ENCODE results near the gene ANKH.

Gene ANKH

GRCh38 chr5:14760548-14761002 is 111.0 kb downstream of the ANKH start:
- no peak for DNase-seq (ENCODE audit: low read depth in 2 of 2)

- no peak for DNase-seq (ENCODE audit: low read depth in 2 of 2)
These were observed 111.6 kb downstream of the ANKH start for GRCh38 chr5:14759744-14760547.

GRCh38 chr5:14757850-14758249 is 113.7 kb downstream of the ANKH start:
- DNase-seq (ENCODE audit: low read depth in 2 of 2), result no peak

GRCh38 chr5:14756478-14756877 is 115.1 kb downstream of the ANKH start:
- no peak for DNase-seq (ENCODE audit: low read depth in 2 of 2)

GRCh38 chr5:14753947-14754346 is 117.6 kb downstream of the ANKH start:
- no peak for DNase-seq (ENCODE audit: low read depth in 2 of 2)

- no peak for DNase-seq (ENCODE audit: low read depth in 2 of 2)
These were observed 118.3 kb downstream of the ANKH start for GRCh38 chr5:14753292-14753691.

- no peak for DNase-seq (ENCODE audit: low read depth in 2 of 2)
These were observed 119.0 kb downstream of the ANKH start for GRCh38 chr5:14752497-14753071.

- DNase-seq (ENCODE audit: low read depth in 2 of 2), result no peak
These were observed 120.9 kb downstream of the ANKH start for GRCh38 chr5:14750712-14751111.

- no peak for DNase-seq (ENCODE audit: low read depth in 2 of 2)
These were observed 121.9 kb downstream of the ANKH start for GRCh38 chr5:14749579-14750101.

GRCh38 chr5:14748180-14748900 is 123.2 kb downstream of the ANKH start:
- DNase-seq (ENCODE audit: low read depth in 2 of 2), result no peak

GRCh38 chr5:14745753-14746152 is 125.8 kb downstream of the ANKH start:
- peak in 1 of 2 donors; percentile 23 for DNase-seq (ENCODE audit: low read depth in 2 of 2)

GRCh38 chr5:14745188-14745563 is 126.4 kb downstream of the ANKH start:
- no peak for DNase-seq (ENCODE audit: low read depth in 2 of 2)

- DNase-seq (ENCODE audit: low read depth in 2 of 2), result no peak
These were observed 127.0 kb downstream of the ANKH start for GRCh38 chr5:14744296-14745187.

GRCh38 chr5:14743601-14744295 is 127.8 kb downstream of the ANKH start:
- DNase-seq (ENCODE audit: low read depth in 2 of 2), result no peak

- DNase-seq (ENCODE audit: low read depth in 2 of 2), result no peak
These were observed 129.1 kb downstream of the ANKH start for GRCh38 chr5:14742498-14742897.

GRCh38 chr5:14741801-14742440 is 129.7 kb downstream of the ANKH start:
- no peak for DNase-seq (ENCODE audit: low read depth in 2 of 2)

- DNase-seq (ENCODE audit: low read depth in 2 of 2), result no peak
These were observed 130.4 kb downstream of the ANKH start for GRCh38 chr5:14741131-14741530.

GRCh38 chr5:14739981-14740380 is 131.6 kb downstream of the ANKH start:
- no peak for DNase-seq (ENCODE audit: low read depth in 2 of 2)

- DNase-seq (ENCODE audit: low read depth in 2 of 2), result no peak
These were observed 132.0 kb downstream of the ANKH start for GRCh38 chr5:14739538-14739937.

GRCh38 chr5:14738050-14738449 is 133.5 kb downstream of the ANKH start:
- no peak for DNase-seq (ENCODE audit: low read depth in 2 of 2)

Data from stimulated activated CD8-positive, alpha-beta memory T cell treated with anti-CD3 and anti-CD28 coated beads, Interleukin-7, amount 100 ng/mL, for 1 hour (primary cell).